ENCODE results near the gene ZNF277.

- TF ChIP-seq CTCF (IDR thresholded peaks at IDR 0.05) = no peak
- TF ChIP-seq POLR2AphosphoS5 (IDR thresholded peaks at IDR 0.05) = no peak
- no peak for TF ChIP-seq POLR2A (IDR thresholded peaks at IDR 0.05)
Measured at GRCh38 chr7:112202816-112203215, 3.7 kb upstream of the ZNF277 start.
